ENCODE measurements around the gene WWP2. TPM values are rescaled to one million over a fixed set of nuclear protein-coding genes. Genes with fewer than 3 reads are reported as not detected.
A peak's percentile ranks its signal among the peaks of the same experiment; 100 is the strongest.
"Not testable (repeated sequence)": the region's sequence is repeated elsewhere in the genome, so short reads cannot be mapped to it uniquely, and the experiment has no call there.

WWP2 gene
- total RNA-seq, 1 experiment from 2014 or later: 21.7 TPM

- DNase-seq (ENCODE audit: extremely low read depth, low read depth): not testable (repeated sequence)
Measured at GRCh38 chr16:69791391-69791847, 29.3 kb downstream of the WWP2 start.

- no peak for DNase-seq (ENCODE audit: extremely low read depth, low read depth)
Measured at GRCh38 chr16:69793526-69793925, 31.4 kb downstream of the WWP2 start.

- no peak for DNase-seq (ENCODE audit: extremely low read depth, low read depth)
Measured at GRCh38 chr16:69794486-69794885, 32.4 kb downstream of the WWP2 start.

GRCh38 chr16:69796285-69797118, 34.4 kb downstream of the WWP2 start:
- peak; percentile 72 for DNase-seq (ENCODE audit: extremely low read depth, low read depth)

GRCh38 chr16:69798466-69798865, 36.3 kb downstream of the WWP2 start:
- DNase-seq (ENCODE audit: extremely low read depth, low read depth): no peak

GRCh38 chr16:69799611-69800031, 37.5 kb downstream of the WWP2 start:
- DNase-seq (ENCODE audit: extremely low read depth, low read depth): peak; percentile 93

GRCh38 chr16:69804297-69804696, 42.2 kb downstream of the WWP2 start:
- DNase-seq (ENCODE audit: extremely low read depth, low read depth): no peak

GRCh38 chr16:69806776-69807175, 44.6 kb downstream of the WWP2 start:
- DNase-seq (ENCODE audit: extremely low read depth, low read depth): not testable (repeated sequence)

- DNase-seq (ENCODE audit: extremely low read depth, low read depth): peak; percentile 52
Measured at GRCh38 chr16:69812688-69813014, 50.5 kb downstream of the WWP2 start.

GRCh38 chr16:69814078-69814477, 51.9 kb downstream of the WWP2 start:
- no peak for DNase-seq (ENCODE audit: extremely low read depth, low read depth)

GRCh38 chr16:69814561-69814960, 52.4 kb downstream of the WWP2 start:
- no peak for DNase-seq (ENCODE audit: extremely low read depth, low read depth)

GRCh38 chr16:69815216-69815883, 53.2 kb downstream of the WWP2 start:
- not testable (repeated sequence) for DNase-seq (ENCODE audit: extremely low read depth, low read depth)

- no peak for DNase-seq (ENCODE audit: extremely low read depth, low read depth)
Measured at GRCh38 chr16:69816996-69817395, 54.9 kb downstream of the WWP2 start.

GRCh38 chr16:69818891-69819545, 56.9 kb downstream of the WWP2 start:
- DNase-seq (ENCODE audit: extremely low read depth, low read depth): no peak

- no peak for DNase-seq (ENCODE audit: extremely low read depth, low read depth)
Measured at GRCh38 chr16:69820926-69821541, 58.9 kb downstream of the WWP2 start.

- DNase-seq (ENCODE audit: extremely low read depth, low read depth): no peak
Measured at GRCh38 chr16:69821844-69822173, 59.7 kb downstream of the WWP2 start.

GRCh38 chr16:69822174-69822935, 60.2 kb downstream of the WWP2 start:
- DNase-seq (ENCODE audit: extremely low read depth, low read depth): no peak

- DNase-seq (ENCODE audit: extremely low read depth, low read depth): no peak
Measured at GRCh38 chr16:69823831-69824563, 61.9 kb downstream of the WWP2 start.

GRCh38 chr16:69824564-69825142, 62.5 kb downstream of the WWP2 start:
- not testable (repeated sequence) for DNase-seq (ENCODE audit: extremely low read depth, low read depth)
